Panc1 (cell line): ENCODE results near the gene CHRNB4.

Experiments used
- CTCF ChIP-seq: fragments of 450-650 bp; IDR thresholded peaks from 2 replicates; pipeline ENCODE4 v1.5.1; 2017; ENCODE audit warnings: mild to moderate bottlenecking
- POLR2AphosphoS5 ChIP-seq: IDR thresholded peaks from 2 replicates; pipeline ENCODE4 v1.6.1; 2012; ENCODE audit warnings: mild to moderate bottlenecking, low read depth, low read length, moderate library complexity

- TF ChIP-seq CTCF (no peak), POLR2AphosphoS5 (no peak)
Observed at GRCh38 chr15:78599189-78599588, 41.8 kb downstream of the CHRNB4 start.
